Neural crest cell (in vitro differentiated cells): ENCODE measurements around the gene FECH. TPM values are rescaled to one million over a fixed set of nuclear protein-coding genes. Genes with fewer than 3 reads are reported as not detected.

Source experiments
- DNase-seq: peaks from one replicate; pipeline ENCODE4 v3.0.0; 2021; ENCODE audit warnings: low read depth, mixed read lengths, low spot score
- H3K27ac Mint-ChIP-seq: one replicate; pipeline ENCODE4 v1.8.0; 2021; ENCODE audit warnings: mild to moderate bottlenecking, mixed read lengths; ENCODE audit not compliant: unreplicated experiment
- H3K27me3 Mint-ChIP-seq: 2 replicates; pipeline ENCODE4 v1.8.0; 2021; ENCODE audit warnings: low read depth, mild to moderate bottlenecking, mixed read lengths
- H3K36me3 Mint-ChIP-seq: 2 replicates; pipeline ENCODE4 v1.8.0; 2021; ENCODE audit warnings: low read depth, mild to moderate bottlenecking, mixed read lengths
- H3K4me1 Mint-ChIP-seq: 2 replicates; pipeline ENCODE4 v1.8.0; 2021; ENCODE audit warnings: mixed read lengths
- H3K4me3 Mint-ChIP-seq: one replicate; pipeline ENCODE4 v1.8.0; 2021; ENCODE audit warnings: mild to moderate bottlenecking, mixed read lengths
- H3K9me3 Mint-ChIP-seq: 2 replicates; pipeline ENCODE4 v1.8.0; 2021; ENCODE audit warnings: mixed read lengths
- CTCF ChIP-seq: fragments of 200-600 bp; sonication (generic); conservative IDR thresholded peaks from 2 replicates; pipeline ENCODE4 v1.5.0; 2021; ENCODE audit warnings: antibody characterized with exemption, mild to moderate bottlenecking
- total RNA-seq: library from RNA; stranded (reverse); gene quantifications from 2 replicates; pipeline ENCODE4 v1.2.1, GENCODE V29; 2021

FECH gene
- total RNA-seq, 1 donor from 2014 or later = 16.9 TPM

GRCh38 chr18:57519668-57520424, 66.7 kb downstream of the FECH start:
- Mint-ChIP-seq H3K9me3 (peaks cover 3% of the 10 kb centered on the region), H3K4me3 (no peak overlapping the region), H3K27me3 (no peaks in the 10 kb centered on the region), H3K27ac (no peak overlapping the region), H3K4me1 (no peaks in the 10 kb centered on the region), H3K36me3 (no peaks in the 10 kb centered on the region)
- no peak for DNase-seq
- no peak for TF ChIP-seq CTCF

- Mint-ChIP-seq H3K4me1 (no peaks in the 10 kb centered on the region), H3K9me3 (no peaks in the 10 kb centered on the region), H3K36me3 (no peaks in the 10 kb centered on the region), H3K27ac (no peak overlapping the region), H3K27me3 (no peaks in the 10 kb centered on the region), H3K4me3 (no peak overlapping the region)
- no peak for TF ChIP-seq CTCF
- DNase-seq = no peak
These were observed 68.0 kb downstream of the FECH start for GRCh38 chr18:57518533-57518932.

- H3K4me3 Mint-ChIP-seq = no peak overlapping the region
- H3K4me1 Mint-ChIP-seq = no peaks in the 10 kb centered on the region
- H3K27me3 Mint-ChIP-seq = peaks cover 2% of the 10 kb centered on the region
- DNase-seq = no peak
- TF ChIP-seq CTCF = no peak
- no peaks in the 10 kb centered on the region for H3K9me3 Mint-ChIP-seq
- H3K27ac Mint-ChIP-seq = no peak overlapping the region
- H3K36me3 Mint-ChIP-seq = no peaks in the 10 kb centered on the region
These were observed 70.4 kb downstream of the FECH start for GRCh38 chr18:57516056-57516455.

GRCh38 chr18:57505231-57505630, 81.3 kb downstream of the FECH start:
- no peaks in the 10 kb centered on the region for H3K9me3 Mint-ChIP-seq

GRCh38 chr18:57502624-57503023, 83.9 kb downstream of the FECH start:
- Mint-ChIP-seq H3K4me1 (no peaks in the 10 kb centered on the region), H3K36me3 (no peaks in the 10 kb centered on the region), H3K27me3 (peaks cover 18% of the 10 kb centered on the region), H3K9me3 (no peaks in the 10 kb centered on the region), H3K27ac (no peak overlapping the region), H3K4me3 (no peak overlapping the region)
- no peak for TF ChIP-seq CTCF
- no peak for DNase-seq

More at GRCh38 chr18:57505231-57505630, 81.3 kb downstream of the FECH start:
- peaks cover 36% of the 10 kb centered on the region for H3K27me3 Mint-ChIP-seq
- no peak overlapping the region for H3K27ac Mint-ChIP-seq
- no peak for DNase-seq
- H3K4me3 Mint-ChIP-seq = no peak overlapping the region
- no peaks in the 10 kb centered on the region for H3K4me1 Mint-ChIP-seq
- TF ChIP-seq CTCF = no peak
- no peaks in the 10 kb centered on the region for H3K36me3 Mint-ChIP-seq
